Mucosa of rectum (tissue), 2 donors: ENCODE measurements around the gene TC2N.
"Not testable (repeated sequence)": the region's sequence is repeated elsewhere in the genome, so short reads cannot be mapped to it uniquely, and the experiment has no call there.

Source experiments
- H3K27ac ChIP-seq, 2 donors: one replicate each; pipeline ENCODE4 v1.7.0; 2013; ENCODE audit warnings: inconsistent platforms in 2 of 2, low read depth in 2 of 2, low read length in 2 of 2
- H3K27me3 ChIP-seq, 2 donors: one replicate each; pipeline ENCODE4 v1.7.0; 2013; ENCODE audit warnings: low read length in 2 of 2; ENCODE audit not compliant: control insufficient read depth in 2 of 2, insufficient read depth in 2 of 2
- H3K36me3 ChIP-seq, 2 donors: one replicate each; pipeline ENCODE4 v1.7.0; 2013; ENCODE audit warnings: low read length in 2 of 2; ENCODE audit not compliant: control insufficient read depth in 2 of 2, insufficient read depth in 2 of 2
- H3K4me1 ChIP-seq, 2 donors: one replicate each; pipeline ENCODE4 v1.7.0; 2013; ENCODE audit warnings: low read length in 2 of 2, mild to moderate bottlenecking in 1 of 2; ENCODE audit not compliant: control insufficient read depth in 2 of 2, insufficient read depth in 2 of 2
- H3K4me3 ChIP-seq, 2 donors: one replicate each; pipeline ENCODE4 v1.7.0; 2013; ENCODE audit warnings: low read length in 2 of 2
- H3K9ac ChIP-seq, 2 donors: one replicate each; pipeline ENCODE4 v1.7.0; 2013; ENCODE audit warnings: low read length in 2 of 2, low read depth in 1 of 2, mild to moderate bottlenecking in 1 of 2
- H3K9me3 ChIP-seq, 2 donors: one replicate each; pipeline ENCODE4 v1.7.0; 2013; ENCODE audit warnings: low read length in 2 of 2; ENCODE audit not compliant: control insufficient read depth in 2 of 2
- donor health status: healthy.
- donor health status: Normal muscosa, but diverticular disease.

Gene TC2N

GRCh38 chr14:91901449-91902226 is 34.3 kb upstream of the TC2N start:
- no peaks in the 10 kb centered on the region for H3K27me3 ChIP-seq
- no peak overlapping the region for H3K4me3 ChIP-seq
- H3K4me1 ChIP-seq, result peaks cover 4 to 6% of the 10 kb centered on the region in 2 donors
- no peak overlapping the region for H3K9ac ChIP-seq
- H3K36me3 ChIP-seq, result no peaks in the 10 kb centered on the region
- H3K9me3 ChIP-seq, result no peaks in the 10 kb centered on the region
- no peak overlapping the region for H3K27ac ChIP-seq

- H3K4me3 ChIP-seq, result no peak overlapping the region
- no peaks in the 10 kb centered on the region for H3K9me3 ChIP-seq
- H3K27ac ChIP-seq, result no peak overlapping the region
- no peaks in the 10 kb centered on the region for H3K4me1 ChIP-seq
- H3K9ac ChIP-seq, result no peak overlapping the region
- H3K27me3 ChIP-seq, result no peaks in the 10 kb centered on the region
- H3K36me3 ChIP-seq, result no peaks in the 10 kb centered on the region
Measured at GRCh38 chr14:91899806-91900205, 32.5 kb upstream of the TC2N start.

DNA sequence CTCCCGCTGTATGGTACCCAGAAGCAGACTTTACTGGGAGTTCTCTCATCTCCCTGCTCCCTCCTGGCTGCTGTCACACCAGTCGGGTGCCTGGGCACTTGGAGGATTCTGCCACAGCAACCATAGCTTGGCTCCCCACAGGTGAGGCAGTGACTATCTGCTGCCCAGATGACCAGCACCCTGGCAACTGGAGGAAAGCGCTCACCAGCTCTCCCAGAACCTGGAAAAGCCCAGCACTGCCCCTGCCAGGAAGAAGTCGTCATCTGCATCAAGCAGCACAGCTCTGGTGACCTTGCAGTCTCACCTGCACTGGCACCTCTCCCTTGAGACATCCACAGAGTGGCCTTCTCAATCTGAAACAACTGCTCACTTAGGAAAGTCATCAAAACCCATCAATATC is 31.9 kb upstream of the TC2N start:
- no peak overlapping the region for H3K9ac ChIP-seq
- no peaks in the 10 kb centered on the region for H3K27me3 ChIP-seq
- no peaks in the 10 kb centered on the region for H3K9me3 ChIP-seq
- no peaks in the 10 kb centered on the region for H3K36me3 ChIP-seq
- H3K27ac ChIP-seq, result no peak overlapping the region
- H3K4me3 ChIP-seq, result no peak overlapping the region
- no peaks in the 10 kb centered on the region for H3K4me1 ChIP-seq

DNA sequence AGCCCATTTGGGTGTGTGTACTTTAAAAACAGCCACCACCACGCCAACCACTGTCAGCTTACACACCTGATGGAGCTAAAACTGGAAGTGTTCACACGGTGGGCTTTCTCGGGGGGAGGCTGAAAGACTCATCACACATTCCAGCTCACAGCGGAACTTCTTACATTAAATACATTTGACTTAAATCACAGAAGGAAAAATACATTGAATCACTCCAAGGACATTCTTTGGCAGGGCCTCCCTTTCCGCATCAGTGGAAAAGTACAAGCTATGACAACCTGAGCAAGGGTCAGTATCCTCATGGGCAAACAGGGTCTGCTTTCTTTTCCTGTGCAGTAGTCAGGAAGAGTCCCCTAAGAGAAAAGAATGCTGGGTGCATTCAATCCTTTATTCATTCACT is 31.0 kb upstream of the TC2N start:
- no peaks in the 10 kb centered on the region for H3K36me3 ChIP-seq
- H3K27ac ChIP-seq, result no peak overlapping the region
- H3K4me3 ChIP-seq, result no peak overlapping the region
- H3K27me3 ChIP-seq, result no peaks in the 10 kb centered on the region
- no peak overlapping the region for H3K9ac ChIP-seq
- no peaks in the 10 kb centered on the region for H3K4me1 ChIP-seq
- no peaks in the 10 kb centered on the region for H3K9me3 ChIP-seq

DNA sequence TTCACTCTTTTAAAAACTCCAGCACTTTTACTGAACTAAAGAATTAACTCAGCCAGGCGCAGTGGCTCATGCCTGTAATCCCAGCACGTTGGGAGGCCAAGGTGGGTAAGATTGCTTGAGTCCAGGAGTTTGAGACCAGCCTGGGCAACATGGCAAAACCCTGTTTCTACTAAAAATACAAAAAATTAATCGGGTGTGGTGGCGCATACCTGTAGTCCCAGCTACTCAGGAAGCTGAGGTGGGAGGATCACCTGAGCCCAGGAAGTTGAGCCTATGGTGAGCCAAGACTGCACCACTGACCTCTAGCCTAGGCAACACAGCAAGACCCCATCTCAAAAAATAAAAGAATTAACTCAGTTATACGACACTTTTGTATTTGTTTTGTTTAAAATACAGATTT is 30.4 kb upstream of the TC2N start:
- H3K36me3 ChIP-seq, H3K27me3 ChIP-seq, H3K4me1 ChIP-seq, H3K27ac ChIP-seq, H3K4me3 ChIP-seq, H3K9me3 ChIP-seq, H3K9ac ChIP-seq: not testable (repeated sequence)

- Histone ChIP-seq H3K4me3 (no peak overlapping the region), H3K9me3 (no peaks in the 10 kb centered on the region), H3K4me1 (no peaks in the 10 kb centered on the region), H3K36me3 (no peaks in the 10 kb centered on the region), H3K9ac (no peak overlapping the region), H3K27me3 (no peaks in the 10 kb centered on the region), H3K27ac (no peak overlapping the region)
Measured at GRCh38 chr14:91897106-91897701, 29.9 kb upstream of the TC2N start.

DNA sequence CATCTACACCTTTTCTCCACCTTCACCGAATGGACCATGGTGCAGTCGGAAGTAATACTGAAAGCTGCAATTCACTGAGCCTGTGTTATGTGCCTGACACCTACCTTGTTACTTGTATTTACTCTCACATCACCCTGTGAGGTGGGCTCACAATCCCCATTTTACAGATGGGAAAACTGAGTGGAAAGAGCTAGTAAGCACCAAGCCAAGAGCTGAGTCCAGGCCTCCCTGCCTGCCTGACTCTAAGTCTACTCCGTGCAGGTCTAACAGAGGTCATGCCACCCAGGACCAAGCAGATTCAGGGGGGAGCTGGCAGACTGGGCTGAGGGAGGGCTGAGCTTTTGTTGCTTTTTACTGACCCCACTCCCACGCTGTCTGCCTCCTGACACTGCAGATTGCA is 29.1 kb upstream of the TC2N start:
- H3K9me3 ChIP-seq, result no peaks in the 10 kb centered on the region
- H3K4me3 ChIP-seq, result no peak overlapping the region
- H3K9ac ChIP-seq, result no peak overlapping the region
- H3K36me3 ChIP-seq, result no peaks in the 10 kb centered on the region
- H3K4me1 ChIP-seq, result no peaks in the 10 kb centered on the region
- no peaks in the 10 kb centered on the region for H3K27me3 ChIP-seq
- no peak overlapping the region for H3K27ac ChIP-seq

- Histone ChIP-seq H3K4me3 (no peak overlapping the region), H3K9ac (no peak overlapping the region), H3K9me3 (no peaks in the 10 kb centered on the region), H3K36me3 (no peaks in the 10 kb centered on the region), H3K27ac (no peak overlapping the region), H3K27me3 (no peaks in the 10 kb centered on the region), H3K4me1 (peaks cover 0 to 5% of the 10 kb centered on the region in 2 donors)
Measured at GRCh38 chr14:91893669-91894068, 26.3 kb upstream of the TC2N start.

DNA sequence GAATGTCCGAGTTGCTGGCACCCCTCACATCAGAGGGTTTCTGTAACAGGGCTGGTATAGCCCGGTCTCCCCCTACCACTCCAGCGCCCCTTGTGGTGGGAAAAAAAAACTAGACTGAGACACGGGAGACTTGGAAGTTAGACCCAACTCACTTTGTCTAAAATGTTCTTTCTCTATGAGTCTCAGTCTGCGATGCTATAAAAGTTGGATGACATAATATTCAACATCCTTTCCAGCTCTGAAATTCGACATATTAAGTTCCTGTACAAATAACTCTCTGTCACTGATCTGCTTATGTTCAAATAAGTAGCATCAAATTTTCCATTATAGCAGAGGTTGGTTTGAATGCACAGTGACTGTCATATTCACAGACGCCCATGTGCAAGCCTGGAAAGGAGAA is 25.7 kb upstream of the TC2N start:
- H3K27ac ChIP-seq, result no peak overlapping the region
- no peak overlapping the region for H3K4me3 ChIP-seq
- no peaks in the 10 kb centered on the region for H3K9me3 ChIP-seq

DNA sequence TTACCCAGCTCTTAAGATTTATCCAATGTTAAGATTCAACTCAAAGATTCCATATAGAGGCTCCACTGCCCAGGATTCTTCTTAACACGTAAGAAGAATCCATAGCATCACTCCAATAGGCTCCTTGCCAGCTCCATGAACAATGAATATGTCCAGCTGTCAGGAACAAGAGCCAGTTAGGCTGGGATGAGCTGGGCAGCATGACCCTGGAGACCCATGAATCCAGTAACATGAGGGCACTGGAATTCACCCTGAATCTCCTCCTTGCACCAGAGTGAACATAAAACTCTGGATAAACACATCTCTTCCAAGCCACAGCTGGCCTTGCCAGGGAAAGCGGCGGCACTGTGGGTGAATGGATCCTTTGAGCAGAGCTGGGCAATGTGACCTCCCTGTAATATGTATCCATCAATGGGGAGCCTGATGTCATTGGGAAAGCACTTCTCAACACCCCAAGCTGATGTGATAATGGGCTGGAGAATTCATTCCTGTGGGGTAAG is 24.4 kb upstream of the TC2N start:
- Histone ChIP-seq H3K27ac (no peak overlapping the region), H3K4me1 (peaks cover 0 to 5% of the 10 kb centered on the region in 2 donors), H3K4me3 (no peak overlapping the region)

More for the DNA sequence above, 25.7 kb upstream of the TC2N start:
- no peaks in the 10 kb centered on the region for H3K36me3 ChIP-seq
- no peaks in the 10 kb centered on the region for H3K27me3 ChIP-seq
- peaks cover 0 to 5% of the 10 kb centered on the region in 2 donors for H3K4me1 ChIP-seq
- no peak overlapping the region for H3K9ac ChIP-seq

More for the DNA sequence above, 24.4 kb upstream of the TC2N start:
- no peaks in the 10 kb centered on the region for H3K9me3 ChIP-seq
- no peak overlapping the region for H3K9ac ChIP-seq
- no peaks in the 10 kb centered on the region for H3K27me3 ChIP-seq
- H3K36me3 ChIP-seq, result no peaks in the 10 kb centered on the region
